ENCODE results near the gene VSTM5.

The VSTM5 gene

DNA sequence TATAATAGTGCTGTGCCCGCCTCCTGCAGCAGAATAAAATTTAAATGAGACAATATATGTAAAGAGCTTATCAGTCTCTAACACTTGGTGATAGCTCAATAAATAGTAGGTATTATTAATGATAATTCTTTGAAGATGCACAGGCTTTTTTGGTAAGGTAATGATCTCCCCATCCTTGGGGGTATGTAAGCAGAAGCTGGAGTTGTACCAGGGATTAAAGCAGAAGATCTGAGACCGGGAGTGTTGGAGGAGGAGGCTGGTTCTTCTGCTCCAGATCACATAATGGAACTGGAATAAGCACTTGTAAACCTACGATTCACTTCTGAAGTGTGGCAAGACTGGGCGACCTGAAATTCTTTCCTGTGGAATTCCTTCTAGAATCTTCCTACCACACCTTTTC is 8.4 kb downstream of the VSTM5 start:
- DNase-seq, result no peak

DNA sequence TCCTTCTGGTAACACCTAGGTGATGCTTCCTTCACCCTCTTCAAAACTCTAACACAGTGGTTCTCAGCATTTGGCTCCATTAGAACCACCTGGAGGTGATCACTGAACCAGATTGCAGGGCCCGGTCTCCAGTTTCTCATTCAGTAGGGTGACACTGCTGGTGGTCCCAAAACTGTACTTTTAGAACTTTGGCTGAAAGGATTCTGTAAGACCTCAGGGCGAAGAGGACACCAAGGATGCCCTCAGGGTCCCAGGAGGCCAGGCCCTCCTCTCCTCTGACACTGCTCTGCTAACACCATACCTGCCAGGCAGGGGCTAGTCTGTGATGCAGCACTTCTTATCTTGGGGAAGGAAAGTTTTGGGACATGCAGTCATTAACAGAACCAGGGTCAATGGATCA is 9.0 kb downstream of the VSTM5 start:
- no peak for DNase-seq

DNA sequence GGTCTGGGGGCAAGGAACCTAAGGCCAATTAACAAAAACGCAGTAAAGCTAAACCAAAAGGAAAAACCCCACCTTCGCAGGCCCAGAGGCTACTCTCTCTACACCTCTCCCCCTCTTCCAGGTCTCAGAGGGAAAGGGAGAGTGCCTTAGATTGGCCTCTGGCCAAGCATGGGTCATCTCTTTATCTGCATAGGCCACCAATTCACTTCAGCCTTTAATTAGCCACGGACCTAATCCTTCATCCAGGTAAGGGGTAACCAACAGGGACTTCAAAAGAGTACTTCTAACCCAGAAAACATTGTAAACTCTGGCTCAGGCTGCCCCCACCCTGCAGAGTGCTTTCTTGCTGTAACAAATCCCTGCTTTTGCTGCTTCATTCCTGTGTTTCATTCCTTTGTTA is 9.4 kb downstream of the VSTM5 start:
- DNase-seq, result no peak

DNA sequence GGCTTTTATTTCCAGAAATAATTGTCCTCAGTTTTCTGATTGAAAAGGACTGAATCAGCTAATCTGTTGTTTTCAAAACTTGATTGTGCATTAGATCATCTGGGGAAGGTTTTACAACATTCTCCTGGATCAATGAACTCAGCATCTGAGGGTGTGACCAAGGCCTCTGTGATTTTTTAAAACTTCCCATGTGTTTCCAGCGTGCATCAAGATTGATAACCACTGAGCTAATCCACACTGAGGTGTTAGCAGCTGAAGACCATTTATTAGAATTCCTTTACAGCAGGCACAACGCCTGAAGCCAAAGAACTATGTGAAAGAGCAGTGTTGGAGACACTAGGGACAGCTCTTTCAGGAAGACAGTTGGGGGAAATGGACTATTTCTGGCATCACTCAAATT is 10.2 kb downstream of the VSTM5 start:
- no peak for DNase-seq

DNA sequence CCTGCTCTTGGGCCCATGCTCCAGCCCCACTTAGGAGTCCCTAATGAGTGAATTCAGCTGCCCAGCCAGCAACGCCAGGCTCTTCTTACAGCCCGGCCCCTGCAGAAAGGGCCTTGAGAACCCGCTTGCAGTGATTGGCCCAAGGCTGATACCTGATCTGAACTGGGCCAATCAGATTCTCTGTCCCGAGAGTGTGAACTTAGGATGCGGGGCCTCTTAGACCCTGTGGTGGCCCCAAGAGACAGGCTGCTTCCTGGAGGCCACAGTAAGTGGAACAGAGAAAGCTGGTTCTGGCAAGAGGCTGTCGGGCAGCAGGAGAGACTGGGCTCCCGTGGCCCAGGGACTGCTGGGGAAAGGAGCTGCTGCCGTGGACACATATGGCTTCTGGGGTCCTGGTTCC is 11.5 kb downstream of the VSTM5 start:
- no peak for DNase-seq

DNA sequence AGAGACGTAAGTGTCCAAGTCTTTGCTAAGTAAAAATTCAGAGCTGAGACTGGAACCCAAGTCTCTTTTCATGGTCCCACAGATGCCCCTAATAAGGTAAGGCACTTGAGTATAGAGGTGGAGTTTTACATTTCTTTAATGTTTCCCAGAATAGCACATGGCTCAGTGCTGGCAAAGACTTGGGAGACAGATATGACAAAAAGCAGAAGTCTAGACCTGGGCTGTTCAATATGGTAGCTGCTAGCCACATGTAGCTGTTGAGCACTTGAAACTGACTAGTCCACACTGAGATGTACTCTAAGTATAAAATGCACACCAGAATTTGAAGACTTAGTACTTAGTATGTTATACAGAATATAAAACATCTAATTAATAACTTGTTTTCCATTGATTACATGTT is 17.6 kb downstream of the VSTM5 start:
- DNase-seq, result no peak

DNA sequence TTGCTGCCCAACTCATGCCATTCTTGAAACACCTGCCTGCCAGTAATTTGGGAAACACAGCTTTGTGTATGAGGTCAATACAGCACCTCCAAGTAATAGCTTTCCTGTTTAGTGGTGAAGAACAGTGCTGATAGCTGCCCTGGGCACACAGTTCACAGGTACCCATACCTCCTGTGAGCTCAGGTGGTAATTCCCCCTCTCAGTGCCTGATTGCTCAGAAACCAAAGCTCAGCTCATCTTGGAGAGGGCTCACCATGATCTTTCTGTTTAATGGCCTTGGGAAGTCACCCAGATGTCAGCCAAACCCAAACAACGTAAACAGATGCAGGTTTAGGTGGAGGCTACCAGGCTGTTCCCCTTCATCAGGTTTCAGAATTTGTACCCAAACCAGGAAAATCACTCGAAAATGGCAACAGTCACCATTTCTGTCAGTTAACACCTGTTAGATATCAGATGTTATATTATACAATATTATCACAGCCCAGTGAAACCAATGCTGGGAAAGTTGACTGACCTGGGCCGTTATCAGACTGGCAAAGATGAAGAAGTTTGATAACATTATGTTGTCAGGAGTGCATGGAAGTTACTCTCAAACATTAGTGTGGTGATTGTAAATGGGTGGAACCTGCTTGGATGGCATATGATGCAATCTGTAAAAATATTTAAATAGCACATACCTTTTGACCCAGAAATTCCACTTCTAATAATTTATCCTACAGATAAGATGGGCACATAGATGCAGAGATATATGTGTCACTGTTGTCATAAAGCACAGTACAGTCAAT is 18.9 kb downstream of the VSTM5 start:
- DNase-seq, result no peak

DNA sequence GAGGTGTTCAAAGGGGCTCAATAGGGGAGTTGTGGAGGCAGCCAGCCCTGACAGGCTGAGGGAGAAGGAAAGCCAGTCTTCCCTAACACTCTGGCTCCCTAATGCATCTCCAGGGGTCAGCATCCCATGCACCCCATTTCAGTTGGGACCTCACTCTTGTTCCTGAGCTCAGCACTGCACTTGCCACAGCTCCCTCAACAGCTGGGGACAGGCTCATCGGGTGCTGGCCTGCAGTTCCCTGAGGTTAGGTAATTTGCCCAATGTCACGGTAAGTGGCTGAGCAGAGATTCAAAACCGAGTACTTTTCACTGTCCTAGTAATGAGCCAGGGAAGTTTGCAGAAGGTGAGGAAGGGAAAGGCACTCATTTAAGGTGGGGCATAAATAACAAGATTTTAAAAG is 20.8 kb downstream of the VSTM5 start:
- DNase-seq, result no peak

DNA sequence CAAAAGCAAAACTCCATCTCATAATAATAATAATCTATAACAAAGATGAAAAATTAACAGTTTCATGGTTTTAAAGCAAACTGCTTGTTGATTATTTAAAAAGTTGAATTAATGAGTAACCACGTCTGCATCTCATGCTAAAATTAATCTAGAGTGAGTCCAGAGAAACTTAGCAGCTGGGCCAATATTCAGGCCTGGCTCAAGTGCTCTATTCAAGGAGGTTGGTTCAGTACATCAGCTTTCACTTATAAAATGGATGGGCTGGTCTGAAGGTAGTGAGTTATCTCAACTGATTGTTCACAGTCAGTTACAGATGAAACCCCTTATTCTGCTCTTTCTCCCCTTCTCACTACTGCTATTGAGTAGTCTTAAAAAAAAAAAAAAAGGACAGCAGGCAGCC is 23.1 kb downstream of the VSTM5 start:
- no peak for DNase-seq

DNA sequence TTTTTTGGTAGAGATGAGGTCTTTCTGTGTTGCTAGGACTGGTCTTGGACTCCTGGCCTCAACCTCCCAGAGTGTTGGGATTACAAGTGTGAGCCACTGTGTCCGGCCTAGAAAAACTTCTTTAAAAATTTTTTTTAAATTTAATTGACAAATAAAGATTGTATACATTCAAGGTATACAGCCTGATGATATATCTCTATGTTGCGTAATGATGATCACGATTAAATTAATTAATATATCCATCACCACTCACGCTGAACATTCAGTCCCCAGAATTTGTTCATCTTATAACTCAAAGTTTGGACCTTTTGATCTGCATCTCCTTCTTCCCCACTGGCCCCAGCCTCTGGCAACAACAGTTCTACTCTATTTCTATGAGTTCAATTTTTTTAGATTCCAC is 27.2 kb downstream of the VSTM5 start:
- no peak for DNase-seq

DNA sequence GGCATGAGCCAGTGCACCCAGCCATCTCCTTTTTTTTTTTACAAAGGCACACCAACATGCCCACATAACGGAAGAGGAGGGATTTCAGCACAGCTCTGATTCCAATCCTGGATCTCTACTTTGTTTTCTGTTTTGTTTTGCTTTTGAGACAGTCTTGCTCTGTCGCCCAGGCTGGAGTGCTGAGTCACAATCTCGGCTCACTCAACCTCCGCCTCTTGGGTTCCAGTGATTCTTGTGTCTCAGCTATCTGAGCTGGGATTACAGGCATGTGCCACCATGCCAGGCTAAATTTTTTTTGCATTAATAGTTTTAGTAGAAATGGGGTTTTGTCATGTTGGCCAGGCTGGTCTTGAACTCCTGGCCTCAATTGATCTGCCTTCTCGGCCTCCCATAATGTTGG is 28.1 kb downstream of the VSTM5 start:
- DNase-seq, result no peak

DNA sequence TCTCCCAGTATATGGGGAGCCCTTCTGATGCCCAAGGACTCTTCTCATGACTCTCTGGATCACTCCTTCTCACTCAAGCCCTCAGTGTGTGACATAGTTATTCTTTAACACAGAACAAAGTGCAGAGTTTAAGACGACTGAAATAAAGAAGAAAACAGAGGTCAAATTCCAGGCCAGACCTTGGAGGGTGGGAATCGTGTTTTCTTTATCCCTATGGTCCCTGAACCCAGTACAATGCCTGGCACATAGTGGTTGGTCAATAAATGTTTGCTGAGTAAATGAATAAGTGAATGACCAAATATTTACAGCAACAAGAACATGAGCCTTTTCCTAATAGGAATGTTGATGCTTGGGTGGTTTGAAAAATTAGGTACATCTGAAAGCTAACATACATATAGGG is 28.8 kb downstream of the VSTM5 start:
- no peak for DNase-seq

DNA sequence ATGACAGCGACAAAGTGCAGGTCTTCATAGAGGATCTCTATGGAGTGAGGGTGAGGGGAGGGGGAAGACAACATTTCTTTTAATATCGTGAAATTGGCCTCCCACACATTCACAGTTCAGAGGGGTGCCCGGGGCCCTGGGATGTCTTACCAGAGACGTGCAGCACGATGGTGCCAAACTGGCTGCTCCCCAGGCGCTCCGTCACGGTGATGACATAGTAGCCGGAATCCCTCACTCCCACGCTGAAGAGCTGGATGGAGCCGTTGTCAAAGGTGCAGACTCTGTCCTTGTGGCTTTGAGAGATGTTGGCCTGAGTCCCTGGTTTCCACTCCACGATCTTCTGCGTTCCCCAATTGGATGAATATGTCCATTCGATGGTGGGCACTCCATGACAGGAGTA is 29.6 kb downstream of the VSTM5 start:
- DNase-seq, result no peak

DNA sequence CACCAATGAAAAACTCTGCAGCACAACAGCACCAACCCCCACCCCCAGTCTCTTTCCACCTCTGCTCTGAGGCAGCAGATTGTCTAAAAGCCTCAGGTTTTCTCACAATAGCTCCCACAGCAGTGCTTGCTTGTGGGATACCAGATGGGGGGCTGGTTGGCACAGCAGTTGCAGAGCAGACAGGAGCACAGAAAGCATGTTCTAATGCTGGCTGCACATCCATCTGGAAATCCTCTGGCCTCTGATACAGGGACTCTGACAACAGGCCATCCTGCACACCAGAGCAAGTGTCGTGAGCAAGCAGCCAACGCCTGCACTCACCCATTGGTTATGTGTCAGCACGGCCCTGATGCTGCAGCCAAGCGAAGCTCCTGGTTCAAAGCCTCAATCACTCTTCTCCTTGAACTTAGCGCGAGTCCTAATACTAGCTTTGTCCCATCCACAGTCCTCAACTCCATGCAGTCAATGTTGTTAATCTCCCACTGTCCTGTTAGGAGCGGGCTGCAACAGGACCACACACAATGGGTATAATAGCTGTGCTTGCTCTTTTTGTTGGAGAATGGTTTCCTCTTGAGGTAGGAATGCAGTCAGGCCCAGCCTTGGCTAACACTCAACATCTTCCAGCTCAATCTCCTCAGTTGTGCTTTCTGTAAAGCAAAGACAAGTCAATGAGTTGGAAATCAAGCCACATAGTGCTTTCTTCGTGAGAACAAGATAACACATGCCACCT is 30.3 kb downstream of the VSTM5 start:
- DNase-seq, result no peak

DNA sequence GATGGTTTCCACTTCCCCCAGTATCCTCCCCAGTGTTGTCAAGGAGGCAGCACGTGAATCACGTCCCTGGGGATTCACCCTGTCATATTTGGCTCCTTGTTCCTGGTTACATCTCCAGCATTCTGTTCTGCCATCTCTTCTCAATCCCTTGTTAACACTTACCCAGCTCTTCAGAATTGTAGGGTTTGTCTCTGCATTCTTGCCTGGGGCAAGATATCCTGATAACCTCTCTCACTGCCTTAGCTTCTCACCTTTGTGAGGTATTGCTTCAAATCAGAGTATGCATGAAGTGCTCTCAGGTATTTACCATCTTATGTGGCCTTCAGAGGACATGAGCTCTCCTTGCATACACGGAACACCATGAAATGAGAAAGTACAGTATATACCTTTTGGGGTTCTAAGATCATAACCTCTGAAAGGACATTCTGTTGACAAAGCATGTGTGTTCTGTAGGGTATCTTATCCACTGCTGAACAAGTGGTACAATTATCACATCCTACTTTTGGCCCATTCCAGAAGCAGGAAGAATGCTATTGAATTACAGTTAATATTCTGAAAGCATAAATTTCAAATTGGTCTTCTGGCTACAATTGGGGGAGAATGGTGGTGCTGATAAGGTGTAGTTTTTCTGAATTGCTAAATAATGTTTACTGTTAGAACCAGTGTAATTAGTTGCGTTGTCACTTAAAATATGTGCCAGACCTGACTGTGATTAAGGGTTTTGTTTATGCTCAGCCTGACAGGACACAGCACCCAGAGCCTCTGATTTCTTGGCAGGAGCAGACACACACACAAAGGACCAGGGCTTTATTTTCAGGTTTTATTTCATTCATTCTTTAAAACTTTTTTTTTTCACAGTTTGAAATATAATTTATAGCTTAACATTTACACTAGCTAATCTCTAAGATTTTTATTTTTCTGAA is 32.7 kb downstream of the VSTM5 start:
- DNase-seq, result no peak

DNA sequence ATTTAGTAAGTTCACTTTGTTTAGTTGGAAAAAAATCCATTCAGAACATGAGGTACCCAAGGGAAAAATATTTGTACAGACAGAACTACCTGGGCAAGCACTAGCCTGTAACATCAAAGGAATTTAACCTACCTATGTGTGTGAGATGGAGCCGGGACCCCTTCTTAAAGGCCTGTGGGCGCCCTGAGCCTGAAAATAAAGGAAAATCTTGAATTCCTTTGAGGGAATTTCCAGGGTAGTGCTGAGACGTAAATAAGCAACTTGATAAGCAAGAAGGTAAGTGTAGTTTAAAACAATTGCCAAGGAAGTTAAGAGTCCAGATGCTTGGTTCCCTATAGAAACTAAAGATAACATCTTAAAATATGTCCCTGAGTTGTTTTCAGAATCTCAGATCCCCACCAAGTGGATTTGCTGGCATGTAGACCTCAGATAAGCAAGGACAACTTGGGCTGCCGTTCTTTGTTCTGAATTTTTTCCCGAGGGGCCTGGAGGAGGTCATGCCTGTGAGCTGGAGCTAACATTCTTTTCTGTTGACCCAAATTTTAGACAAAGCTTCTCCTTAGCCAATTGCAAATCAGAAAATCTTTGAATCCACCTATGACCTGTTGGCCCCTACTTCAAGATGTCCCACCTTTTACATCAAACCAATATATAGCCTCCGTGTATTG is 35.3 kb downstream of the VSTM5 start:
- no peak for DNase-seq

DNA sequence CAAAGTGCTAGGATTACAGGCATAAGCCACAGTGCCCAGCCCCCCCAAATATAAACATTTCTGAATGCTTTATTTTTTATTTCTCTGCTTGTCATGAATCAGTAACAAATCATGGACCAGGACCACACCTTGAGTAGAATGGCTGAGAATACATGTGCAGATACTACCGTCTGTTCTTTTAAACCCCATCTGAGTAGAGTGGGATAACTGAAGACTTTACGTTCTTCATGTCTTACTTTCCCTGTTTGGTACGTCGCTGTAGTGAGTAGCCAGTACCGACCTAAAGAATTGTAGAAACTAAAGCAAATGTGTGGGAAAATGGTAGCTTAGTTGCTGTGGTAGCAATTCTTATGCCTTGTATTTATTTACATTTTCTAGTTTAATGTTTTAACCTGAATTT is 36.4 kb downstream of the VSTM5 start:
- DNase-seq, result no peak

DNA sequence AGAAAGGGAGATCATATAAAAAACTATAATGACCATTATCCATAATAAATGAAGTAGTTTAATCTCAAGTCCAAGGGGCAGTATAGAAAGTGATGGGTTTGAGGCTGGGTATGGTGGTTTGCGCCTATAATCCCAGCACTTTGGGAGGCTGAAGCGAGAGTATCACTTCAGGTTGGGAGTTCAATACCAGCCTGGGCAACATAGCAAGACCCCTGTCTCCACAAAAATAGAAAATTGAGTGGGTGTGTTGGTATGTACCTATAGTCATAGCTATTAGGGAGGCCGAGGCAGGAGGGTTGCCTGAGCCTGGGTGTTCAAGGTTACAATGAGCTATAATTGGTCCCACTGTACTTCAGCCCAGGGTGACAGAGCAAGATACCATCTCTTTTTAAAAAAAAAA is 42.4 kb downstream of the VSTM5 start:
- no peak for DNase-seq

DNA sequence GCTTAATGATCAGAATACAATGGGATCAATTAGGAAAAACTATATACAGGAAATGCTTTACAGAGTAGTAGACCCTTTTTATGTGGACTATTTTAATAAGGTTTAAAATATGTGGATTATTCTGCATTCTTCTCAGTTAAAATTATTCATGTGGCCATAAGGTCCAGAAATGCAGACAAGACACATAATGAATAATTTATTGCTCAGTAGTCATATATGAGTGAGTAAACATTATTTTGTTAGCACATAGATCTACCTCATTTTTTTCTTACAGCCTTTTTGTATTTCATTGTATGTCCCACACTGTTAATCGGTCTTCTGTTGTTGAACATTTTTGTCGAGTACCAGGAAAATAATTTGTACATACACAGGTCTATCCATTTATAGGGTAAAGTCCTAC is 45.5 kb downstream of the VSTM5 start:
- no peak for DNase-seq

DNA sequence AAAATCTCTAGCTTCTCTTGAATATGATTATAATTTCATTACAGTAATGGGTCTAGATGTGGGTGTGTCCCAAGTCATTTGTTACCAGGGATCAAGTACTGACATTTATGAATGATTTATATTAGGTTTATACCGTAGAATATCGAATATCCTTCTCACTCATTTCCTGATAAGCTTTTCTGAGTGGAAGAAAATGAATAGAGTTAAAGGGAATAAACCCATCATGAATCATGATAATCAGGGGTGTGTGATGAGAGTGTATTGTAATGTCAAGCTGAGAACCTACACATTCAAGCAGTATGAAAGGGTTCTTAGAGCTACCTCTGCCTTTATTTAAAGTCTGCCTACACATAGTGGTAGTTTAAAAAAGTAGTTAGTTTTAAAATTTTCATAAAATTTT is 49.1 kb downstream of the VSTM5 start:
- DNase-seq, result no peak

DNA sequence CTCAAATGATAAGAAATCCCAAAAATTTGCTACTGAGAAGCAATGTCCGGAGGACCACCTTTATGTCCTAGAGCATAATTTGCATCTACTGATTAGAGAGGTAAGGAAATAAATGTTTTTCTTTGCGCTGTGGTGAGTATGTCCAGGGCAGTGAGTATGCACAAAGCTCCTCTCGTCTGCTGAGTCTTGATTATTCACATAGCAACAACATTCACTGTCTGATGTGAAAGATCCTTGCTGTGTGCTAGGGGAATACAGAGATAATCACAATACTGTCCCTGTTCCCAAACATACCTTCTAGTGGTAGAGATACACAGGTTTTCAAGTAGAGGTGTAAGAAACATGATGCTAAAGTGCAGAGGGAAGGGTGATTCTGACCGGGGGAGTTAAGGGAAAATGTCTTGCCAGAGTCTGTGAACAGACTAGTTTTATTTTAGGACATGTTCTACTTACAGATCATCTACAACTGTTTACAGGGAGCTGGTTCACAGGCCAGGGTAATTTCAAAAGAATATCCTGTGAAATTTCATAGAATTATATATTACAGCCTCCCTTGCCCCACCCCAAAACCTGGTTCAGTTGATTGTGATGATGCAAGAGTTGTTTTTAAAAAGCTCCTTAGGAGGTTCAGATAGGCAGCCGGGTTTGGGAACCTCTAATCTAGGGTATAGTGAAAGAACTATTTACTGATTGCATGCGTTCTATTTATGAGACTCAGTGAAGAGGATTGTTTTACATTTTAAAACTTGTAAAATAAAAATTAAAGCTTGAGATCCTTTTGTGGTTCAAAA is 53.8 kb downstream of the VSTM5 start:
- no peak for DNase-seq

DNA sequence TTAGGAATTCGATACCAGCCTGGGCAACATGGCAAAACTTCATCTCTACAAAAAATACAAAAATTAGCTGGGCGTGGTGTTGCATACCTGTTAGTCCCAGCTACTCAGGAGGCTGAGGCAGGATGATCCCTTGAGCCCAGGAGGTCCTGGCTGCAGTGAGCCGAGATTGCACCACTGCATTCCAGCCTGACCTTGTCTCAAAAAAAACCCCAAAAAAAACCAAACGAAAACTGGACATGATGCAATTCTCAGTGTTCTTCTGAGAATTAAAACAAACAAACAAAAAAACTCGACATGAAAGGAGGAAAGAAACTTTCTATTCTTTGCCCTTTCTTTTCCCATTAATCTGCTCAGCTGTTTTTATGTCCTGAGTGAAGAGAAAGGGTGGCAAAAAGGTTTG is 58.9 kb downstream of the VSTM5 start:
- DNase-seq, result no peak
